AG09309 (cell line): ENCODE measurements around the gene POSTN.

Experiments used
- DNase-seq: peaks from one replicate; pipeline ENCODE4 v3.0.0-alpha.2; 2010; ENCODE audit warnings: low read depth
- H3K4me3 ChIP-seq: 2 replicates; pipeline ENCODE4 v1.5.1; 2011; ENCODE audit warnings: mild to moderate bottlenecking, low read depth, low read length, moderate library complexity; ENCODE audit not compliant: control insufficient read depth
- CTCF ChIP-seq: IDR thresholded peaks from 2 replicates; pipeline ENCODE4 v1.5.1; 2011; ENCODE audit warnings: mild to moderate bottlenecking, low read depth, low read length, inconsistent platforms; ENCODE audit not compliant: insufficient read depth, control insufficient read depth; ENCODE audit errors: missing control alignments

POSTN gene

GRCh38 chr13:37544995-37545394 lies 53.6 kb downstream of the POSTN start:
- DNase-seq: no peak
- no peak for TF ChIP-seq CTCF
- no peak overlapping the region for H3K4me3 ChIP-seq

- TF ChIP-seq CTCF: no peak
- no peak overlapping the region for H3K4me3 ChIP-seq
- DNase-seq: peak; percentile 76
Measured at GRCh38 chr13:37539976-37540605, 58.5 kb downstream of the POSTN start.

GRCh38 chr13:37539170-37539569 lies 59.4 kb downstream of the POSTN start:
- no peak overlapping the region for H3K4me3 ChIP-seq
- DNase-seq: no peak
- TF ChIP-seq CTCF: no peak

GRCh38 chr13:37535501-37535900 lies 63.1 kb downstream of the POSTN start:
- no peak for DNase-seq
- no peak for TF ChIP-seq CTCF
- no peak overlapping the region for H3K4me3 ChIP-seq

- DNase-seq: no peak
- H3K4me3 ChIP-seq: no peak overlapping the region
- TF ChIP-seq CTCF: no peak
Measured at GRCh38 chr13:37534676-37535075, 63.9 kb downstream of the POSTN start.

- H3K4me3 ChIP-seq: no peak overlapping the region
- TF ChIP-seq CTCF: no peak
- DNase-seq: peak; percentile 69
Measured at GRCh38 chr13:37534181-37534580, 64.4 kb downstream of the POSTN start.
